Right ventricle myocardium superior (tissue), 1 donor: Measurements from ENCODE around the gene ALOX15B. TPM values are rescaled to one million over a fixed set of nuclear protein-coding genes. Genes with fewer than 3 reads are reported as not detected.

ENCODE experiments used
- ATAC-seq: fragments of 200-7000 bp; cut with Tn5 transposase; one replicate; pipeline ENCODE4 v1.9.1; 2020; ENCODE audit warnings: mild to moderate bottlenecking; ENCODE audit not compliant: poor library complexity
- DNase-seq: peaks from one replicate; pipeline ENCODE4 v3.0.0-alpha.2; 2020
- intact Hi-C: fragments of 100-400 bp; cut with DNase I; formaldehyde crosslinking; loops from one replicate; pipeline ENCODE4 v1.11.2; 2022
- total RNA-seq: library from RNA; stranded (reverse); fragmentation: NEBNext Ultra II Directional; extraction: Animal tissue kit (Norgen Biotek cat#: 25700); gene quantifications from one replicate; pipeline ENCODE4 v1.2.1, GENCODE V29; 2021
- donor health status: DM: no; HTN: yes; CAD: no; lungs with severe emphysema.

The ALOX15B gene
- total RNA-seq, 1 donor from 2014 or later = not detected

GRCh38 chr17:8025176-8025911, 13.5 kb upstream of the ALOX15B start:
- ATAC-seq (no peak), DNase-seq (no peak)
- intact Hi-C loops = no loop called here

DNA sequence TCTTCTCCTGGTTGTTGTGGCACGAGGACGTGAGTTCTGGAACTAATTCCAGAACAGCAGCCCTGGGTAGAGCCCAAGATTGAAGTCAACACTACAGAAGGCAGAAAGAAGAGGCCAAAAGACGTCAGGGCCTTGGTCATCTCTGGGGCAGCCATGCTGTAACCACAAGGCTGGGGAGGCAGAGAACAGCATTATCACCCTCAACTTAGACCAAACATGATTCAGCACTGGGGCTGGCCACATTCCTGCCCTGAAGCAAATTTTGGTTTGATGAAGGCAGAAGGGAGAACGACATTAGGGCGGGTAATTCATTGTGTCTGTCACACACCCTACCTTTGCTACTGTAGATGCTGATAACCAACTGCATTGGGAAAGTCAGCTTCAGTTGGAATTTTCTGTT, 9.7 kb upstream of the ALOX15B start:
- ATAC-seq (no peak), DNase-seq (no peak)
- intact Hi-C loops = no loop called here

DNA sequence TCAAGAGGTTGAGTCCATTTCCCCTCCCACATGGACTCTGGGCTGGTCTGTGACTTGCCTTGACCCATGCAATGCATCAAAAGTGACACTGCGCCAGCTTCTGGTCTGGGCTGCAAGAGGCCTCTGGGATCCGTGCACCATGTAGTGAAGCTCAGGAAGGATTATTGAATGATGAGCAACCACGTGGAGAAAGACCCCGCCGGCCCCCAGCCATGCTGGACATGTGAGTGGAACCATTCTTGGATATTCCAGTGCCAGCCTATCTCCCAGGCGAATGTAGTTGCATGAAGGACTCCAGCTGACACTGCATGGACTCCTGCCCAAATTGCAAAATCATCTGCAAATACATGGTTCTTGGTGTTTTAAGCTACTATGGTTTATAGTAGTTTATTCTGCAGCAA, 7.6 kb upstream of the ALOX15B start:
- ATAC-seq (no peak), DNase-seq (no peak)
- intact Hi-C loops = no loop called here

DNA sequence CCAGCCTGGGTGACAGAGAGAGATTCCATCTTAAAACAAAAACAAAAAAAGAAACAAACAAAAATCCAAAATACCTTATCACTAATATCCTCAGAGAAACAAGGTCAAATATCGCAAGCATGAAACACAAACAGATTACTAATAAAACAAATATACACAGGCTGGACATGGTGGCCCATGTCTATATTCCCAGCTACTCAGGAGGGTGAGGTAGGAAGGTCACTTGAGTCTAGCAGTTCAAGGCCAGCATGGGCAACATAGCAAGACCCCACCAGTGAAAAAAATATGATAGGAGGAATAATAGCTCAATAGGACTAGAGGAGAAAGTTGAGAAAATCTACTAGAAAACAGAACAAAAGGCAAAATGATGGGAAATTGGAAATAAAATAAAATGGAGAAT, 6.9 kb upstream of the ALOX15B start:
- DNase-seq (no peak), ATAC-seq (no peak)
- intact Hi-C loops = no loop called here

- no peak for ATAC-seq
- intact Hi-C loops = no loop called here
- no peak for DNase-seq
Measured at GRCh38 chr17:8032442-8032841, 6.4 kb upstream of the ALOX15B start.

DNA sequence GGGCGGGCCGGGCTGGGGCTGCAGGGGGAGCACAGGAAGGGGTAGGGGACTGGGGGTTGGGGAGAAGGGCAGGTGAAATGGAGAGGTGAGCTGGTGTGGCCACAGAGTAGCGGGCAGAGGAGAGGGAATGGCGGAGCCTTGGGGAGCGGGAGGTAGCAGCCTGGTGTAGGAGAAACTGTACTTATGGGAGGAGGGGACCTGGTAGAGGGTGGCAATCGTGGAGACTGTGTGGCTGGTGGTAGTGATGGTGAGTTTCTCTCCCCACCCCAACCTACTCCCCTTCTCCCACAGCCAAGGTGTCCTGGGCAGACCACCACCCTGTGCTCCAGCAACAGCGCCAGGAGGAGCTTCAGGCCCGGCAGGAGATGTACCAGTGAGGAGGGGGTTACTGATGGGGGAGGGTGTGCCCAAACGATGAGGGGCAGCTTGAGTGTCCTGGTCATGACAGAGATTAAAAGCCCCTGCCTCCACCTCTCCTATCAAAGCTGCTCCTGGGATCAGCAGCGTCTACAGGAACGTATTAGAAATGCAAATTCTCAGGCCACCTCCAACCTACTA, 831 bp downstream of the ALOX15B start:
- no peak for ATAC-seq
- intact Hi-C loops = loop anchor here (5.0 kb wide), 1 partner anchor 127 kb away; no protein-coding TSS in a partner anchor
- DNase-seq = no peak

GRCh38 chr17:8041249-8041928, 2.5 kb downstream of the ALOX15B start:
- intact Hi-C loops = loop anchor here (5.0 kb wide), 1 partner anchor 129 kb away; no protein-coding TSS in a partner anchor
- DNase-seq = no peak
- peak; percentile 87 for ATAC-seq

- intact Hi-C loops = loop anchor here (5.0 kb wide), 1 partner anchor 130 kb away; no protein-coding TSS in a partner anchor
- ATAC-seq (no peak), DNase-seq (no peak)
Measured at GRCh38 chr17:8041979-8042378, 3.1 kb downstream of the ALOX15B start.

- intact Hi-C loops = loop anchor here (5.0 kb wide), 1 partner anchor 133 kb away; no protein-coding TSS in a partner anchor
- ATAC-seq (no peak), DNase-seq (no peak)
Measured at GRCh38 chr17:8044819-8045810, 6.3 kb downstream of the ALOX15B start.

- DNase-seq (no peak), ATAC-seq (no peak)
- intact Hi-C loops = no loop called here
Measured at GRCh38 chr17:8046306-8046928, 7.6 kb downstream of the ALOX15B start.

DNA sequence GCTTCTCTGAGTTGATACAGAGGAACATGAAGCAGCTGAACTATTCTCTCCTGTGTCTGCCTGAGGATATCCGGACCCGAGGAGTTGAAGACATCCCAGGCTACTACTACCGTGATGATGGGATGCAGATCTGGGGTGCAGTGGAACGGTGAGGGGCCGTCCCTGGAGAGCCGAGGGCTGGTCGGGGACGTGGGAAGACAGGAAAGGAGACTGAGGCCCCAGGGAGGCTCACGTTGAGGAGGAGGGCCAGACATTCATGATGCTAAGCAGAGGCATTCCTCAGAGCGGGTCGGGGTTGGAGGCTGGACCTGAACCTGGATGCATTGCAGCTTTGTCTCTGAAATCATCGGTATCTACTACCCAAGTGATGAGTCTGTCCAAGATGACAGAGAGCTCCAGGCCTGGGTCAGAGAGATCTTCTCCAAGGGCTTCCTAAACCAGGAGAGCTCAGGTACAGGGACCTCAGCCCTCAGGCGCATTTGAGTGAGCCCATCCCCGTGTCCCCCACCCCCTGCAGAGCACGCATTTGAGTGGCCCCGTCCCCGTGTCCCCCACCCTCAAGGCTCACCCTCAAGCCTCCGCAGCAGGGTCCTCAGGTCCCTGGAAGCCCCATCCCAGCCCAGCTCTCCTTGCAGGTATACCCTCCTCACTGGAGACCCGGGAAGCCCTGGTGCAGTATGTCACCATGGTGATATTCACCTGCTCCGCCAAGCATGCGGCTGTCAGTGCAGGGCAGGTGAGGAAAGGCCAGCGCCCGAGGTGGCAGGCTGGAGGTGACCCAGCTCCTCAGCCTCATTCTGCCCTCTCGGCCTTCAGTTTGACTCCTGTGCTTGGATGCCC, 8.3 kb downstream of the ALOX15B start:
- DNase-seq = no peak
- intact Hi-C loops = no loop called here
- no peak for ATAC-seq

DNA sequence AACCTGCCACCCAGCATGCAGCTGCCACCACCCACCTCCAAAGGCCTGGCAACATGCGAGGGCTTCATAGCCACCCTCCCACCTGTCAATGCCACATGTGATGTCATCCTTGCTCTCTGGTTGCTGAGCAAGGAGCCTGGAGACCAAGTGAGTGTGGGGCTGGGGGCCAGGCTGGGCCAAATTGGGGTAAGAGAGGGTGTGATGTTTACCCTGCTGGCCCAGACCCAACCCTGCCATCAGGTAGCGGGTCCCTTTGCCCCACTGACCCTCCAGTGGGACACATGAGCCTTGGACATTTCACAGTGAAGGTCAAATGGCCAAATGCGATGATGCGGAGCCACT, 8.9 kb downstream of the ALOX15B start:
- intact Hi-C loops = no loop called here
- ATAC-seq = no peak
- DNase-seq = no peak

DNA sequence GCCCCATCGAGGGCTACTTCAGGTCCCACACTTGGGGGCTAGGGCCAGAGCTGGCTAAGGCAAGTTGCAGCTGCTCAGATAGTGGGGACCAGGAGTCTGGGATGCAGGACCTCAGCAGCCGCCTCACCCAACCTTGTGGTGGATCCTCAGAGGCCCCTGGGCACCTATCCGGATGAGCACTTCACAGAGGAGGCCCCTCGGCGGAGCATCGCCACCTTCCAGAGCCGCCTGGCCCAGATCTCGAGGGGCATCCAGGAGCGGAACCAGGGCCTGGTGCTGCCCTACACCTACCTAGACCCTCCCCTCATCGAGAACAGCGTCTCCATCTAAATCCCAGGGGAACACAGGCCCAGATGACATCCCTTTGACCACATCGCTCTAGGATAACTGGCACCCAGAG, 9.4 kb downstream of the ALOX15B start:
- no peak for DNase-seq
- intact Hi-C loops = no loop called here
- ATAC-seq = no peak

GRCh38 chr17:8048736-8049135, 9.9 kb downstream of the ALOX15B start:
- no peak for ATAC-seq
- DNase-seq = no peak
- intact Hi-C loops = no loop called here

DNA sequence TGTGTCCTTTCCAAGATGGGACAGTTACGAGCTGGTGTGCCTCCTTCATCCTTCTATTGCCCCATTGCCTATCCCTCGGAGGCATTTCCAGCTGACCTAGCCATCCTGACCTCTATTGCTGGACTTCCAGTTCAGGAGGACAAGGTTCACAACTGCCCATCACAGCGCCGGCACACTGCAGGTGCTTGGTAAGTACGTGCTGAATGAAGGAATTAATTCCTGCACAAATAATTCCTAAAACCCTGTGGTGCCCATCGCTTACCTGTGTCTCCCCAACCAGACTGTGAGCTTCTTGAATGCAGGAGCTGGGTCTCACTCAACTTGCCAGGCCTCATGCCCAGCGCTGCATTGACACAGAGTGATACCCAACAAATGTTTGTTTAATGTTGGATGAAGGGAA, 13.0 kb downstream of the ALOX15B start:
- DNase-seq (no peak), ATAC-seq (no peak)
- intact Hi-C loops = no loop called here

DNA sequence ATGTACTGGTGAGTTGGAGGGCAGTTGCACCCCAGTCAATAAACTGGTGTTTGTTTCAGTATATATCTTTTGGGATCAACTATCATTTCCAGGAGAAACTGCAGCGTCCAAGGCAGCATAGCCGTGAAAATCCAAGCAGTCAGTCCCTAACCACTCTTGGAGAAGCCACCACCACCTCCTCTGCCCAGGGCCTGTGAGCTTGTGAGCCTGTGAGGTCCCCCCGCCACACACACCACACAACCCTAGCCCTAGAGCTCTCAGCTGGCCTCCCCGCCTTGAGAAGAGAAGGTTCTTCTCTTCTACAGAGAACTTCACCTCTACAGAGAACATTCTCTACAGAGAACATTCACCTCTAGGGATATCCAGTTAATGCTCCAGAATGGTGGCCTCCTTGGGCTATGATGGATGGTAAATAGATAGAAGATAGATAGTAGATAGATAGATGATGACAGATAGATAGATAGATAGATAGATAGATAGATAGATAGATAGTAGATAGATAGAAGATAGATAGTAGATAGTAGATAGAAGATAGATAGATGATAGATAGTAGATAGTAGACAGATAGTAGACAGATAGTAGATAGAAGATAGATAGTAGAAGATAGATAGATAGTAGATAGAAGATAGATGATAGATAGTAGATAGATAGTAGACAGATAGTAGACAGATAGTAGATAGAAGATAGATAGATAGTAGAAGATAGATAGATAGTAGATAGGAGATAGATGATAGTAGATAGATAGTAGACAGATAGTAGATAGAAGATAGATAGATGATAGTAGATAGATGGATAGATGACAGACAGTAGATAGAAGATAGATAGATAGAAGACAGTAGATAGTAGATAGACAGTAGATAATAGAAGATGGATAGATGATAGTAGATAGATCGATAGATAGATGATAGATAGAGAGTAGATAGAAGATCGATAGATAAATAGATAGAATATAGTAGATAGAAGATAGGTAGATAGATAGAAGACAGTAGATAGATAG, 13.7 kb downstream of the ALOX15B start:
- ATAC-seq = no peak
- intact Hi-C loops = no loop called here

GRCh38 chr17:8053600-8053999, 14.7 kb downstream of the ALOX15B start:
- no peak for ATAC-seq
- intact Hi-C loops = no loop called here

More for the DNA sequence above, 13.7 kb downstream of the ALOX15B start:
- DNase-seq = no peak

More at GRCh38 chr17:8053600-8053999, 14.7 kb downstream of the ALOX15B start:
- no peak for DNase-seq
